RWPE1 (cell line): ENCODE results near the gene SIRT5.

ENCODE experiments used
- CTCF ChIA-PET: fragments of 350-600 bp; sonication (Branson Sonifier 250); formaldehyde crosslinking; extraction: SDS; loops from one replicate; lab custom pipeline; 2021; lab: Yijun Ruan, JAX
- POLR2A ChIA-PET: fragments of 400-600 bp; formaldehyde crosslinking; extraction: SDS; loops from one replicate; lab custom pipeline; 2020; ENCODE audit warnings: antibody characterized with exemption; ENCODE audit not compliant: low non-redundant PET; lab: Yijun Ruan, JAX
- DNase-seq: peaks from one replicate; pipeline ENCODE4 v3.0.0; 2012; ENCODE audit warnings: low spot score
- H3K27ac ChIP-seq: fragments of 450-650 bp; 2 replicates; pipeline ENCODE4 v1.5.1; 2017
- TF ChIP-seq, protein P1 (sequence below): fragments of 450-650 bp; conservative IDR thresholded peaks from 2 replicates; pipeline ENCODE4 v1.5.1; 2017; ENCODE audit warnings: low read depth, mild to moderate bottlenecking

SIRT5 gene

DNA sequence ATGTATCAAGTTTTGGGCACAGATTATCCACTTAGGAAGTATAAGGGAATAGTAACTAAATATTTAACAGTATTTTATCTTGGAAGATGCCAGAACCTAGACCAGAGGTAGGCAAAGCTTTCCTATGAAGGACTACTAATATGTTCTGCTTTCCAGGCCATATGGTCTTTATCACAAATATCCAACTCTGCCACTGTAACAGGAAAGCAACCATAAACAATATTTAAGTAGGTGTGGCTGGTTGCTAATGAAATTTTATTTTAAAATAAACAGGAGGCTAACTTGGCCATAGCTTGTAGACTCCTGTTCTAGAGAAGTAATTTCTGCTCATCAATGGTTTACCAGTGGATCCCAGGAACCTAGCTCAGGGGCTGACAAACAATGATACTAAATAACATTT lies 80.1 kb downstream of the SIRT5 start:
- CTCF ChIA-PET: no interaction called here
- DNase-seq: no peak
- no peak overlapping the region for H3K27ac ChIP-seq
- POLR2A ChIA-PET: no interaction called here
- TF ChIP-seq, protein P1, sequence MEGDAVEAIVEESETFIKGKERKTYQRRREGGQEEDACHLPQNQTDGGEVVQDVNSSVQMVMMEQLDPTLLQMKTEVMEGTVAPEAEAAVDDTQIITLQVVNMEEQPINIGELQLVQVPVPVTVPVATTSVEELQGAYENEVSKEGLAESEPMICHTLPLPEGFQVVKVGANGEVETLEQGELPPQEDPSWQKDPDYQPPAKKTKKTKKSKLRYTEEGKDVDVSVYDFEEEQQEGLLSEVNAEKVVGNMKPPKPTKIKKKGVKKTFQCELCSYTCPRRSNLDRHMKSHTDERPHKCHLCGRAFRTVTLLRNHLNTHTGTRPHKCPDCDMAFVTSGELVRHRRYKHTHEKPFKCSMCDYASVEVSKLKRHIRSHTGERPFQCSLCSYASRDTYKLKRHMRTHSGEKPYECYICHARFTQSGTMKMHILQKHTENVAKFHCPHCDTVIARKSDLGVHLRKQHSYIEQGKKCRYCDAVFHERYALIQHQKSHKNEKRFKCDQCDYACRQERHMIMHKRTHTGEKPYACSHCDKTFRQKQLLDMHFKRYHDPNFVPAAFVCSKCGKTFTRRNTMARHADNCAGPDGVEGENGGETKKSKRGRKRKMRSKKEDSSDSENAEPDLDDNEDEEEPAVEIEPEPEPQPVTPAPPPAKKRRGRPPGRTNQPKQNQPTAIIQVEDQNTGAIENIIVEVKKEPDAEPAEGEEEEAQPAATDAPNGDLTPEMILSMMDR: no peak

DNA sequence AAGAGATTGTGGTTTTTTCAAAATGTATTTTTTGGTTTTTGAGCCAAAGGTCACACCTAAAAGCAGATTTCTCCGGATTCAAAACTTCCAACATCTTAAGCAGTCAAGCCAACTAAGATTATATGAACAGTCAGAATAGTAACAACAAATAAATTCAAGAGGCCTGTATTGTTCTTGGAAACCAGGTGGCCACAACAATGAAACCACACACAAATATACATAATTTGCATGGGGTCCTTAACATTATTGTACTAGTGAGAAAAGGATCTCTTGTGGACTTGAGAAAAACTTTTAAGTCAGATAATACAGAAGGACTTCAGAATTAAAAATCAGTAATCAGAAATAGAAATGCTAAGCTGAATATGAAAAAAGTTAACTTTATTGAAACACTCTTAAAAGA lies 81.3 kb downstream of the SIRT5 start:
- TF ChIP-seq, protein P1: no peak
- ChIA-PET POLR2A (no interaction called here), CTCF (no interaction called here)
- DNase-seq: no peak
- no peak overlapping the region for H3K27ac ChIP-seq

DNA sequence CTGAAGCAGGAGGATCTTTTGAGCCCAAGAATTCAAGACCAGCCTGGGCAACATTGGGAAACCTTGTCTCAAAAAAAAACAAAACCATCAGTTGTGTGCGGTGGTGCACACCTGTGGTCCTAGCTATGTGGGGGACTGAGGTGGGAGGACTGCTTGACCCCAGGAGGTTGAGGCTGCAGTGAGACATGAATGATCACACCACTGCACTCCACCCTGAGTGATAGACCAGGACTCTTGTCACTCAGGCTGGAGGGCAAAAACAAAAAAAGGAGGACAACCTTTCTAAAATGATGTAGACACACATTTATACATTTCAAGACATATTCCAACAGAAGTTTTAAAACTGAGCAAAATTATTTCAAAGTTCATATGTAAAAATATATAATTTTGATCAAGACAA lies 85.9 kb downstream of the SIRT5 start:
- POLR2A ChIA-PET: no interaction called here
- CTCF ChIA-PET: no interaction called here
- H3K27ac ChIP-seq: no peak overlapping the region
- no peak for DNase-seq
- TF ChIP-seq, protein P1: no peak

DNA sequence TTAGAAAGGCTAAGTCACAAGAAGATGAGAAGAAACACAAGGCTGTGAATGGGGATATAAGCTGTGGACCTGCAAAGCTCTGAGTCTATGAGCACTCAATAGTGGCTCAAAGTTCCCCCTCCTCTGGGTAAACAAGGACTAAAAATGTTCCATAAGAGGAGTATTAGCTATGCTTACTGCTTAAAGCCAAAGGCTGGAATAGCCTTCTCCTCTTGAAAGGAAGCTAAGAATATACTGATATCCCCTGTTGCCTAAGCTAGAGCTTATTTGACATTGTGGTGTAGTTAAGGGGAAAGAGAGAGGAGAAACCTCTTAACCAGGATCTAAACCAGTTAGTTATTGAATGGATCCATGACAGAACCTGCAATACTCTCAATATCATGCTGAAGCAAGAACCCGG lies 86.5 kb downstream of the SIRT5 start:
- CTCF ChIA-PET: no interaction called here
- TF ChIP-seq, protein P1: no peak
- no peak overlapping the region for H3K27ac ChIP-seq
- POLR2A ChIA-PET: no interaction called here
- DNase-seq: no peak

DNA sequence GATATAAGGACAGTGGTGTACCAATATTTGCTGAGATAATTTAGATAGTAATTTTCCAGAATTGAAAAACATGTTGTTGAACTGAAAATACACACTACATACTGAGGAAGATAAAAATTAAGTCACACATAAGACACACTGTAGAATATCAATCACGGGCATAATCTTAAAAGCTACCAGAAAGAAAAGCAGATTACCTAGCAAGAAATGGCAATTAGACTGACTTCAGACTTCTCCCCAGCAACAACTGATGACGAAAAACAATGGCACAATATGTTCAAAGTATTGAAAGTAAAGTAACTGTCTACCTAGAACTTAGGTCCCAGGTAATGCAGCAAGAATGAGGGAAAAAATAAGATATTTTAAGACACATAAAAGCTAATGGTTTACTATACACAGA lies 87.2 kb downstream of the SIRT5 start:
- TF ChIP-seq, protein P1: no peak
- ChIA-PET CTCF (no interaction called here), POLR2A (no interaction called here)
- DNase-seq: no peak
- H3K27ac ChIP-seq: no peak overlapping the region

DNA sequence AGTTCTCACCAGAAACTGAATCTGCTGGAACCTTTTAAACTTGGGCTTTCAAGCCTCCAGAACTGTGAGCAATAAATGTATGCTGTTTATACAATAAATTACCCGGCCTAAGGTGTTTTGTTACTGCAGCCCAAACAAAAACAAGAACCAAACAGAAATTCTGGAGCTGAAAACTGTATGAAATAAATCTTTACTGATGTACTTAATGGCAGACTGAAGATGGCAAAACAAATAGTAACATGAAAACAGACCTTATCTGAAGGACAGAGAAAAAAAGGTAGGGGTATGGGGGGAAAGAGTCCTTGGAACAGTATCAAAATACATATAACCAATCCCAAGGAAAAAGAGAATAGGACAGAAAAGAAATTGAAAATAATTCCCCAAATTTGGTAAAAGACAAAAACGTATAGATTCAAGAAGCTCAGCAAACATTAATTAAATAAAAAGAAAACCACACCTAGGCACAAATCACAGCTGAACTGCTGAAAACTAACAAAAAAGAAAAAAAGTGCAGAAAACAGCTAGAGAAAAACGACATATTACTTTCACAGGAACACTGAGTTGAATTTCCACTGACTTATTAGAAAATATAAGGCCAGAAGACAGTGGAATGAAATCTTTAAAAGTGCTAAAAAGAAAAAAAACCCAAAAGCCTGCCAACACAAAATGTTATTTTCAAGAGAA lies 88.4 kb downstream of the SIRT5 start:
- POLR2A ChIA-PET: no interaction called here
- H3K27ac ChIP-seq: no peak overlapping the region
- no peak for DNase-seq
- TF ChIP-seq, protein P1: no peak
- CTCF ChIA-PET: no interaction called here
